Erythroblast (primary cell): Measurements from ENCODE around the gene RPS29.

Source experiments
- GATA1 ChIP-seq: IDR thresholded peaks from 2 replicates; pipeline ENCODE4 v1.6.1; 2011; ENCODE audit warnings: low read depth, mild to moderate bottlenecking, control low read depth, low read length, moderate library complexity
- POLR2A ChIP-seq: IDR thresholded peaks from 2 replicates; pipeline ENCODE4 v1.6.1; 2011; ENCODE audit warnings: mild to moderate bottlenecking, low read length

DNA sequence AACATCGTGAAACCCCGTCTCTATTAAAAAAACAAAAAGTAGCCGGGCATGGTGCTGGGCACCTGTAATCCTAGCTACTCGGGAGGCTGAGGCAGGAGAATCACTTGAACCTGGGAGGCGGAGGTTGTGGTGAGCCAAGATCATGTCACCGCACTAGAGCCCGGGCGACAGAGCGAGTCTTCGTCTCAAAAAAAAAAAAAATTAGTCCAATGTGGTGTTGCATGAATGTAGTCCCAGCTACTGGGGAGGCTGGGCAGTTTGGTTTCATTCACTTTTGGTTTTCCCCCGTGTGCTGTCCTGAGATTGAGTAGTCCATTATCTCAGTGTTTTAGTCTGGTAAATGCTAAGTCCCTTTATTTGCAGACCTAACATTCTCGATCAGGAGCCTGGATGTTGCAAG lies 19.5 kb downstream of the RPS29 start:
- TF ChIP-seq POLR2A (no peak), GATA1 (no peak)
